HG03175 (cell line): ENCODE results near the gene MACROH2A2.
"Not testable (repeated sequence)": the region's sequence is repeated elsewhere in the genome, so short reads cannot be mapped to it uniquely, and the experiment has no call there.

Experiments used
- ATAC-seq: cut with Tn5 transposase; IDR thresholded peaks from one replicate; pipeline ENCODE4 v1.9.1; 2021; ENCODE audit warnings: mild to moderate bottlenecking, moderate library complexity; ENCODE audit not compliant: unreplicated experiment

MACROH2A2 gene

GRCh38 chr10:70052462-70053217, at the start of gene MACROH2A2:
Gene MACROH2A2 (plus strand): TSS chr10:70052846. CDS start chr10:70075659, 22,813 bp downstream.
- no peak for ATAC-seq

DNA sequence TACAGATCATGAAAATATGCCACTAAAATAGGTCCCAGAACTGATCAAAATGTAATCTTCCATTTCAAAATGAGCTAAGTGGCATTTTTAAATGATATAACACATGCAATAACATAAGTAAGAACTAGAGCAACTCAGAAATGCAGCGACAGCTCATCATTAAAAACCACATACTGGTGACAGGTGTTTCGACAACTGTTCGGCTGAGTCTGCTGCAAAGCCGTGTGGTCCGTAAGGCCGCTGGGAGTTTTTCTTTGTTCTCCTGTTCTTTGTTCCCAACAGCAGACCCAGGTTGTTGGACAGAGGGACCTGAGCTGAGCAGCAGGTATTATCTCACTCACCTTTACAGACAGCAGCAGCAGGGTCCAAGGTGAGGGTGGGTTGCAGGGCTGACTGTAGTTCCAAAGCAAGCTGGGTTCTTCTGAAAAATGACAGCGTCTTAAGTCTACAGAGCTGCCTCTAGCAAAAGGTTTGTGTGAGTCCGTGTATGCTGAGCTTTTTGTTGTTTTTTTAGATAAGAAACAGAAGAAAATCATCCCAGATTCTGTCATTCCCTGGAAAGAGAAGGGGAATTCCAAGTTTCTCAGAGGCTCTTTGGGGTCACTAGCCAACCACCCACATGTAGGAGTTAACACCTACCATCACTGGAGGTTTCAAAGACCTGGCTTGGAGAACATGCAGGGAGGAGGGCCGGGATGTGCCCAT, 45.4 kb upstream of the MACROH2A2 start:
- ATAC-seq = no peak

- no peak for ATAC-seq
These were observed 21.4 kb upstream of the MACROH2A2 start for GRCh38 chr10:70031215-70031614.

- no peak for ATAC-seq
These were observed 19.9 kb upstream of the MACROH2A2 start for GRCh38 chr10:70032667-70033289.

DNA sequence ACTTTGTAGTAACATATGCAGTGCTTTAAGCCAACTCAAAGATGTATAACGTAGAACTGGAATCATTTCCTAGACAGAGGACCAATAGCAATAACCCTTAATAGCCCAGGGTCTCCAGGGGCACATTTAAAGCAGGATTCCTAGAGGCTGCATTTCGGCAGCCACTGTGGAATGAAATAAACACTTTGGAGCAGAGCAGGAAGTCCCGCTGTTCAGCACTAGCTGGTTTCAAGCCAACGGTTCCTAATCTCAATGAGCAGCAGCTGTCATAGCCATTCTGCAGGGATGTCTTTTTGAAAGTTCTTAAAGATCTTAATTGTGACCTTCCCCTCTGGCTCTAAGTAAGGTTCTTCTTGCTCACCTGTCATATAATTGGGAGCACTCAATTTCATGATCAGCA, 18.4 kb upstream of the MACROH2A2 start:
- ATAC-seq = no peak

GRCh38 chr10:70035531-70035930, 17.1 kb upstream of the MACROH2A2 start:
- ATAC-seq = no peak

DNA sequence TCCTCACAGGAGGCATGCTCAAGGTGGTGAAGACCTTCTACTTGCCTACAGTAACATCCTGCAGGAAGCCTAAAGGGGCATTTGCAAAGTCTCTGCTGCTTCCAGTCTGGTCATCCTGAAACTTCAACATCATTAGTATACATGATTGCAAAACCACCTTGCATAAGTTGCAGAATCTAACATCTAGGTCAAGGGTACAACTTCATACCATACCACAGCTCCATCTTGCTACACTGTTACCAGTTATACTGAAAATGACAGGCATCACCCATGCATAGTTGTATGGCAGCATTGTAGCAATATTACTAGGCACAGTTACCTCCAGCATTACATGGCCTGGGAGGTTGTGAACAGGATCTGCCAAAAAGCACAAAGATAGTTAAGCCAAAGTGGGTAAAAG, 13.7 kb upstream of the MACROH2A2 start:
- ATAC-seq = no peak

DNA sequence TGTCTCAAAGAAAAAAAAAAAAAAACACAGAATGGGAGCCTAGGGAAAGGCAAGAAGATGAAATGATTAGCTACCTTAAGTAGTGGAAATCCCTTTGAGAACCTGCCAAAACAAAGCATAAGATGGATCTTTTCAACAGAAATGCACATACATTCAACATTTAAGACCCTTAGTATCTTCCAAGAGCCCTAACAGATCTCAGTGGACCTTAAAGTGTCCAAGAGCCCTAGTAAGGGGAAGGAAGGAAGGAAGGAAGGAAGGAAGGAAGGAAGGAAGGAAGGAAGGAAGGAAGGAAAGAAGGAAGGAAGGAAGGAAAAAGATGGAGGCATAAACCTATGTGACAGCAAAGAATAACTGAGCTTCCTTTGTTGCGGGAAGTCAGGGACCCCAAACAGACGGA, 11.6 kb upstream of the MACROH2A2 start:
- ATAC-seq = no peak

DNA sequence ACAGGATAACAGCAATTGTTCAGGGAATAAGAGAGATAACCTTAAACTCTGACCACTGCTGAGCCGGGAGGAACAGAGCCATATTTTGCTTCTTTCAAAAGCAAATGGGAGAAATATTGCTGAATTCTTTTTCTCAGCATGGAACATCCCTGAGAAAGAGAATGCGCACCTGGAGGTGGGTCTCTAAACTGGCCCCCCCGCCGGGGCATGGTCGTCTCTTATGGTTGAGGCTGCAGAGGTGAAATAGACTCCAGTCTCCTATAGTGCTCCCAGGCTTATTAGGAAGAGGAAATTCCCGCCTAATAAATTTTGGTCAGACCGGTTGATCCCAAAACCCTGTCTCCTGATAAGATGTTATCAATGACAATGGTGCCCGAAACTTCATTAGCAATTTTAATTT, 10.9 kb upstream of the MACROH2A2 start:
- ATAC-seq = not testable (repeated sequence)

GRCh38 chr10:70047066-70047465, 5.6 kb upstream of the MACROH2A2 start:
- ATAC-seq = not testable (repeated sequence)

DNA sequence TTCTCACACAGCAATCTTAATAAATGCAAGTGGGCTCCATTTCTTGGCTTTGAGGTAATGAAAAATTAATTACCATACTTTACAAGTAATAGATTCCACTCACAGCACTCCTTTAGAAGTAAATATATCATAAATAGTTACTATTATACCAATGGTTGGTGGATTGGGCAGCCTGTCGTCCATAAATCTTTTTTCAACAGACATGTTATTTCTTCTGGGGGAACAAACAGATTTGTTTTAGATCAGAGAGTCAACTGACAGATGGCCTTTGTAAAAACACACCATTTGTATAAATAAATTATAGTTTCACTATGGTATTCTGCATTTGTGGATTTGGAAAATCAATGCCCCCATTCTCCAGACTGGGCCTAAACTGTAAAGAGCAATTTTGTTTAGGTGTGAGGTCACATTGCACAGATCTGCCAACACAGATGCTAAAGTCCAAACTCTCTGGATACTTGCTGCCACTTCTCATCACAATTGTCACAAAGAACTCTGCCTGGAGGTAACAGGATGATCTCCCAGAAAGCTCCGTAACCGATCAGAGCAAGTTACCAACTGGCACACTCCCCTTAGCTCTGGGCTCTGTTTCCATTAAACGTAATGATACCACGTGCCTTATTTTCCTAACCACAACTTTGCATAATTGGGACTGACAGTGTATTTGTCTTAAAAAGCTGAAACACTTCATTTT, 4.5 kb upstream of the MACROH2A2 start:
- no peak for ATAC-seq

DNA sequence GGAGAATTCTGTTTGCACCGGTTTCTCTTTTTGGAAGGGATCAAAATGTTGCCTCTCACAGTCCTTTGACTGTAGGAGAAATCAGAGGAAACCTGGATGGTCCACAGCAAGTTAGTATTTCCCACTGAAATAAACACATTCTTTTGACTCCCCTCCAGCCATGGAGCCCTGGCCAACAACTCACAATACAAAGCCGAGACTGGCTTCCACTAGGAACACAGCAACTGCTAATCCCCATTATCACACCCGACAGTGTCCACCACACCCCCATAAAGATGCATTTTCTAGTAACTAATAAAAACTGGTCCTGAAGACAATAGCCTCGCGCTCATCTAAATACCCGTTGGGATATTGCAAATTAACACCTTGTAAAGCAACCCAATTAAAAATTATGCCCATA, 798 bp upstream of the MACROH2A2 start:
- no peak for ATAC-seq

GRCh38 chr10:70053218-70053840, 683 bp downstream of the MACROH2A2 start:
- no peak for ATAC-seq

DNA sequence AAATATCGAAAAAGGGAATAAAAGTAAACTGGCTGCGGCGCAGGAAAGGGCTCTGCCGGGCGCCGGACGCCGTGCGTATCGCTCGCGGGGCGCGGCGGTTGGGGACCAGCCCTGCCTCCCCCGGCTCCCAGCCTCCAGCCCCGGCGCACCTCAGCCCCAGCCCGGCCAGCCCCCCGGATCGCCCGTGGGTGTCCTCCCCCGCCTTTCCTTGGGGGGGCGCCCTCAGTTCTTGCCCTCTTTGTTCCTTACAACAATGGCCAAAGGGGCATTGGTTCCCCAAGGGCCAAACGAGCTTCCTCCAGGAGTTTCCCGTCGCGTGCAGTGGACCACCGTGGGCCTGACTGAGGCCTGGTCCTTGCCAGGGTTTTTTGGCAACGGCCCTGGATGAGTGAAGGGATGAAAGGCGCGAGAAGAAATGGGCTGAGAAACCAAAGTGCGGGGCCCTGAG, 1.2 kb downstream of the MACROH2A2 start:
- no peak for ATAC-seq

- ATAC-seq = no peak
These were observed 2.3 kb downstream of the MACROH2A2 start for GRCh38 chr10:70054902-70055301.

GRCh38 chr10:70055550-70055949, 2.9 kb downstream of the MACROH2A2 start:
- ATAC-seq = no peak

DNA sequence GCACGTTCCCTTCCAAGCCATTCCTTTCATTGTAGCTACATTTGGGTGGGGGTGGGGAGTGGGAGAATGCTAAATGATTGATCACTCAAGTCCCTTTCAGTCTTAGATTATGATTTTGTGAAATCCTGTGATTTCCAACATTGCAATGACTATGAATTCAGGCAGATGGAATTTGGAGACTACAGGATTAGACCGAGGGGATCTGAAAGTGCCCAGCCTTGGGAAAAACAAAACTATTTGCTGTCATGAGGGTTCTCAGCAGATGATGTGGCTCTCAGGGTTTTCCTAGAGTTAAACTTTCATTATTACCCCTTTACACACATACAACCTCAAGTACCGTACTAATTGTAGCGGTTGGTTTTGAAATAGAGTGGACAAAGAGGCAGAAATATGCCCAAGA, 4.7 kb downstream of the MACROH2A2 start:
- ATAC-seq = no peak

GRCh38 chr10:70060389-70060788, 7.7 kb downstream of the MACROH2A2 start:
- no peak for ATAC-seq

DNA sequence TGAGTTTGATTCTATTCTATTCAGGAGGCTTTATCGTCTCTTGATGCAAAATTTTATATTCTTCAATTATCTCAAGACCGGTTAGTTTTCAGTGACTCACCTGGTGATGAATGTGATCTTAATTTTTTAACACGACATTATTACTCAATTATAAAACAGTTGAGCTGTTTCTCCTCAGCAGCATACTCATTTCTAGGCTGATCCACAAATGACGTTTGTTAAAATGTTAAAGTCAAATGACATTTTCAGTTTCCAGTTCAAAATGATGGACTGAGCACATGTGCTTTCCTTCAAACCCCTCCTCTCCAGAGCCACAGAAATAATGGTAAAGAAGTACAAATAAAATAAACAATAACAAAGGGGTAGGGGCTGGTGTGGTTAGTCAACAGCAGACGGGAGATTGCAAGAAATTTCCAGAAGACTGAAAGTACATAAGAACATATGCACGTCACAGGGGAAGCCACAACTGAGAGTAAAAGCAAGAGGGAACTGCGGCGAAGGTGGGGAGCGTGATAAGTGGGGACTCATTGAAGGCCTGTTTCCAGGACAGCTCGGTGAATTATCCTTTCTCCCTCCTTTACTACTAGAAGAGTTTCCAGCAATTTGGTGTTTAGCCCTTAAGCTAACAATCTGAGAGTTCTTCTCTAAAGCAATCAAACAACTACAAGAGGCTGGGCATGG, 10.9 kb downstream of the MACROH2A2 start:
- no peak for ATAC-seq

- ATAC-seq = no peak
These were observed 11.8 kb downstream of the MACROH2A2 start for GRCh38 chr10:70064486-70064885.
